Hematopoietic multipotent progenitor cell treated with erythropoietin and hydrocortisone succinate and interleukin-3 and kit ligand, for 8 days (in vitro differentiated cells): Measurements from ENCODE around the gene STIM1.
"Not testable (repeated sequence)": the region's sequence is repeated elsewhere in the genome, so short reads cannot be mapped to it uniquely, and the experiment has no call there.

ENCODE experiments used
- DNase-seq: peaks from one replicate; pipeline ENCODE4 v3.0.0-alpha.2; 2015

Gene STIM1

GRCh38 chr11:3854977-3855807 lies at the start of gene STIM1:
STIM1 (plus strand) TSS chr11:3855664; CDS start chr11:3856271, 607 bp downstream.
- peak; percentile 96 for DNase-seq

- DNase-seq: peak; percentile 77
Observed at GRCh38 chr11:3807909-3808860, 47.3 kb upstream of the STIM1 start, which contains the start of gene PGAP2. PGAP2 (plus strand) TSS chr11:3808560; CDS start chr11:3811260, 2,700 bp downstream.

- peak; percentile 84 for DNase-seq
Observed at GRCh38 chr11:3808861-3809623, 46.4 kb upstream of the STIM1 start.

- DNase-seq: no peak
Observed at GRCh38 chr11:3809624-3809928, 45.9 kb upstream of the STIM1 start.

GRCh38 chr11:3810446-3810845 lies 45.0 kb upstream of the STIM1 start:
- DNase-seq: no peak

- no peak for DNase-seq
Observed at GRCh38 chr11:3810951-3811350, 44.5 kb upstream of the STIM1 start.

- not testable (repeated sequence) for DNase-seq
Observed at GRCh38 chr11:3814832-3815231, 40.6 kb upstream of the STIM1 start.

GRCh38 chr11:3815845-3816244 lies 39.6 kb upstream of the STIM1 start:
- DNase-seq: no peak

GRCh38 chr11:3816673-3817072 lies 38.8 kb upstream of the STIM1 start:
- DNase-seq: no peak

GRCh38 chr11:3817181-3817800 lies 38.2 kb upstream of the STIM1 start:
- peak; percentile 43 for DNase-seq

- DNase-seq: no peak
Observed at GRCh38 chr11:3820971-3821370, 34.5 kb upstream of the STIM1 start.

- no peak for DNase-seq
Observed at GRCh38 chr11:3822312-3822711, 33.2 kb upstream of the STIM1 start.

- DNase-seq: no peak
Observed at GRCh38 chr11:3823303-3823702, 32.2 kb upstream of the STIM1 start.

GRCh38 chr11:3823762-3824506 lies 31.5 kb upstream of the STIM1 start:
- DNase-seq: no peak

GRCh38 chr11:3824714-3825472 lies 30.6 kb upstream of the STIM1 start:
- DNase-seq: peak; percentile 94

GRCh38 chr11:3825473-3826154 lies 29.9 kb upstream of the STIM1 start:
- DNase-seq: no peak

GRCh38 chr11:3826721-3827120 lies 28.7 kb upstream of the STIM1 start:
- DNase-seq: no peak

GRCh38 chr11:3827434-3828186 lies 27.9 kb upstream of the STIM1 start:
- DNase-seq: no peak

GRCh38 chr11:3830088-3830487 lies 25.4 kb upstream of the STIM1 start:
- no peak for DNase-seq

GRCh38 chr11:3830730-3831129 lies 24.7 kb upstream of the STIM1 start:
- no peak for DNase-seq
